K562 (cell line): ENCODE data around the gene EFNA5. TPM values are rescaled to one million over a fixed set of nuclear protein-coding genes. Genes with fewer than 3 reads are reported as not detected.

Experiments
- DIDO1 ChIP-seq: fragments of 450-650 bp; IDR thresholded peaks from 2 replicates; pipeline ENCODE4 v1.6.1; 2016; ENCODE audit warnings: low read depth, missing biosample characterization, missing genetic modification characterization
- HDAC1 ChIP-seq, 2 experiments: fragments of 450-650 bp; IDR thresholded peaks; 2 replicates each; pipeline ENCODE4 v1.6.1; 2016 to 2017; ENCODE audit warnings: inconsistent platforms in 1 of 2, mild to moderate bottlenecking in 1 of 2, moderate library complexity in 1 of 2
- MED1 ChIP-seq: sonication (generic); formaldehyde crosslinking; IDR thresholded peaks from 2 replicates; pipeline ENCODE4 v1.8.1; 2023; ENCODE audit warnings: missing genetic modification reagents, borderline replicate concordance
- NCOR1 ChIP-seq: fragments of 450-650 bp; IDR thresholded peaks from 2 replicates; pipeline ENCODE4 v1.6.1; 2016; ENCODE audit warnings: mild to moderate bottlenecking, moderate library complexity
- TBL1XR1 ChIP-seq, 2 experiments: IDR thresholded peaks; 2 replicates each; pipeline ENCODE4 v1.6.1; 2012; ENCODE audit warnings: improper control_type of control experiment in 2 of 2, low read length in 2 of 2, mild to moderate bottlenecking in 1 of 2
- ZNF224 ChIP-seq: sonication (generic); formaldehyde crosslinking; IDR thresholded peaks from 2 replicates; pipeline ENCODE4 v1.8.0; 2022; ENCODE audit warnings: mild to moderate bottlenecking, missing genetic modification reagents
- ZNF274 ChIP-seq: IDR thresholded peaks from 2 replicates; pipeline ENCODE4 v1.6.1; 2011; ENCODE audit warnings: low read depth, mild to moderate bottlenecking, low read length, moderate library complexity, borderline replicate concordance
- ZNF696 ChIP-seq: fragments of 250-450 bp; sonication (Bioruptor Pico); conservative IDR thresholded peaks from 2 replicates; pipeline ENCODE4 v1.4.0; 2020; ENCODE audit warnings: mild to moderate bottlenecking, moderate library complexity
- polyA plus RNA-seq, 8 experiments: library from polyadenylated mRNA; depleted of rRNA in 4 of 8; stranded (reverse) in 5 of 8; unstranded in 3 of 8; fragments of >200 nt; fragmentation: Nextera tagmentation in 2 of 8; fragmentation: Illumina TruSeq in 1 of 8; extraction: Ambion mirVana in 2 of 8; extraction: Trizol in 1 of 8; gene quantifications; 2 replicates each; pipeline versions ENCODE4 v1.2.1 to v1.2.3, GENCODE V29; 2011 to 2014; ENCODE audit warnings: inconsistent platforms in 1 of 8, missing spikeins in 1 of 8
- total RNA-seq, 7 experiments: library from RNA; depleted of rRNA in 6 of 7; stranded (reverse); fragments of >200 nt in 6 of 7; fragmentation: Illumina TruSeq in 2 of 7; extraction: Trizol in 2 of 7; gene quantifications; 2 replicates each; pipeline versions ENCODE4 v1.2.1 to v1.2.3, GENCODE V29; 2011 to 2021; ENCODE audit warnings: low replicate concordance in 1 of 7
- TF ChIP-seq, protein P1 (sequence below), 2 experiments: fragments of 450-650 bp in 1 of 2; sonication (generic) in 1 of 2; formaldehyde crosslinking in 1 of 2; IDR thresholded peaks; 2 replicates each; pipeline versions ENCODE4 v1.7.1 to v1.9.0; 2016 to 2022; ENCODE audit warnings: inconsistent platforms in 1 of 2, mild to moderate bottlenecking in 1 of 2, missing genetic modification reagents in 1 of 2
- TF ChIP-seq, protein P2 (sequence below): sonication (generic); formaldehyde crosslinking; IDR thresholded peaks from 2 replicates; pipeline ENCODE4 v1.9.0; 2022; ENCODE audit warnings: mild to moderate bottlenecking, missing genetic modification reagents
- TF ChIP-seq, protein P3 (sequence below), 2 experiments: fragments of 450-650 bp in 1 of 2; sonication (generic) in 1 of 2; formaldehyde crosslinking in 1 of 2; IDR thresholded peaks in 1 of 2; conservative IDR thresholded peaks in 1 of 2; 2 replicates each; pipeline versions ENCODE4 v1.6.1 to v1.8.1; 2016 to 2023; ENCODE audit warnings: mild to moderate bottlenecking in 2 of 2, moderate library complexity in 2 of 2, inconsistent platforms in 1 of 2, missing genetic modification reagents in 1 of 2

Gene EFNA5
- total and polyA plus RNA-seq, 9 of the 15 experiments (the other 6 are each of a cell fraction or from before 2014, with no cell fraction given) = 0.20 TPM; not detected in 8

DNA sequence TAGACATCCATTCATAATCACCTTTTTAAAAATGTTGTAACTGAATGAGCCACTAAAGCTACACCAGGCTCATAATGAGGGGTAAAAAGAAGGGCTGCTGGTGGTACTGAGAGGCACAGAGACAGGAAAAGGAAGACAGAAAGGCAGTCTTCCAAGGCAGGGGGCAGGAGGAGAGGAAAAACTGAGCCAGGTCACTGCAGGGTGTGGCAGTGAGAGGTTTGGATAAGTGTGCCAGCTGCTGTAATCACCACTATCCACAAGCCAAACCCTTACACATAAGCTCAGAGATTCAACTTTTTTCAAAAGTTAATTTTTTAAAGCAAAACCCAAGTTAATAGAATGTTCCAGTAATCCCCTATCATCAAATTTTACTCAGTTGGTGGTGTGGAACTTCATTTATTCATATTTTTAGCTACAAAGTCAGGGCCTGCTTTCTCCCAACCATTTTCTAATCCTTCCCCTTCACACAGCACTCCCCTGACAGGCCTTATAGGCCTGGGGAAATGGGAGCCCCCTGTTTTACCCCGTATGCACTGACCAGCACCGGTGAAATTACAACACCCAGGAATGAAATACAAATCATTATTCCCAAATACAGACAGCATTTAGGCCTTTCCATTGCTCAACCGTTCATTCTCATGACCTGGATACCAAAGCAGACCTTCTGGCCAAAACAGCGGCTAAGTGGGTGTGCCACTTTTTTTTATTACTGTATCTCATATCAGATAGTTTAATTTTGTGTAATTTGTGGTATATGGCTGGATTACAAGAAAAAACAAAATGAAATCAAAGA is 76.3 kb downstream of the EFNA5 start (continued):
- TF ChIP-seq, protein P1, sequence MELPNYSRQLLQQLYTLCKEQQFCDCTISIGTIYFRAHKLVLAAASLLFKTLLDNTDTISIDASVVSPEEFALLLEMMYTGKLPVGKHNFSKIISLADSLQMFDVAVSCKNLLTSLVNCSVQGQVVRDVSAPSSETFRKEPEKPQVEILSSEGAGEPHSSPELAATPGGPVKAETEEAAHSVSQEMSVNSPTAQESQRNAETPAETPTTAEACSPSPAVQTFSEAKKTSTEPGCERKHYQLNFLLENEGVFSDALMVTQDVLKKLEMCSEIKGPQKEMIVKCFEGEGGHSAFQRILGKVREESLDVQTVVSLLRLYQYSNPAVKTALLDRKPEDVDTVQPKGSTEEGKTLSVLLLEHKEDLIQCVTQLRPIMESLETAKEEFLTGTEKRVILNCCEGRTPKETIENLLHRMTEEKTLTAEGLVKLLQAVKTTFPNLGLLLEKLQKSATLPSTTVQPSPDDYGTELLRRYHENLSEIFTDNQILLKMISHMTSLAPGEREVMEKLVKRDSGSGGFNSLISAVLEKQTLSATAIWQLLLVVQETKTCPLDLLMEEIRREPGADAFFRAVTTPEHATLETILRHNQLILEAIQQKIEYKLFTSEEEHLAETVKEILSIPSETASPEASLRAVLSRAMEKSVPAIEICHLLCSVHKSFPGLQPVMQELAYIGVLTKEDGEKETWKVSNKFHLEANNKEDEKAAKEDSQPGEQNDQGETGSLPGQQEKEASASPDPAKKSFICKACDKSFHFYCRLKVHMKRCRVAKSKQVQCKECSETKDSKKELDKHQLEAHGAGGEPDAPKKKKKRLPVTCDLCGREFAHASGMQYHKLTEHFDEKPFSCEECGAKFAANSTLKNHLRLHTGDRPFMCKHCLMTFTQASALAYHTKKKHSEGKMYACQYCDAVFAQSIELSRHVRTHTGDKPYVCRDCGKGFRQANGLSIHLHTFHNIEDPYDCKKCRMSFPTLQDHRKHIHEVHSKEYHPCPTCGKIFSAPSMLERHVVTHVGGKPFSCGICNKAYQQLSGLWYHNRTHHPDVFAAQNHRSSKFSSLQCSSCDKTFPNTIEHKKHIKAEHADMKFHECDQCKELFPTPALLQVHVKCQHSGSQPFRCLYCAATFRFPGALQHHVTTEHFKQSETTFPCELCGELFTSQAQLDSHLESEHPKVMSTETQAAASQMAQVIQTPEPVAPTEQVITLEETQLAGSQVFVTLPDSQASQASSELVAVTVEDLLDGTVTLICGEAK (IDR thresholded peaks at IDR 0.05) = no peak
- TF ChIP-seq, protein P1 (CRISPR knock-in tag; IDR thresholded peaks at IDR 0.05) = no peak
- TF ChIP-seq HDAC1 (IDR thresholded peaks at IDR 0.05) (no peak), DIDO1 (tag) (no peak), ZNF696 (CRISPR knock-in tag) (no peak), TBL1XR1 (IDR thresholded peaks at IDR 0.05; ENCODE audit: low read length in 2 of 2) (no peak), NCOR1 (no peak), MED1 (CRISPR knock-in tag) (no peak), ZNF224 (CRISPR knock-in tag) (no peak), ZNF274 (no peak)
- TF ChIP-seq, protein P2, sequence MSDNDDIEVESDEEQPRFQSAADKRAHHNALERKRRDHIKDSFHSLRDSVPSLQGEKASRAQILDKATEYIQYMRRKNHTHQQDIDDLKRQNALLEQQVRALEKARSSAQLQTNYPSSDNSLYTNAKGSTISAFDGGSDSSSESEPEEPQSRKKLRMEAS = no peak
- TF ChIP-seq, protein P3, sequence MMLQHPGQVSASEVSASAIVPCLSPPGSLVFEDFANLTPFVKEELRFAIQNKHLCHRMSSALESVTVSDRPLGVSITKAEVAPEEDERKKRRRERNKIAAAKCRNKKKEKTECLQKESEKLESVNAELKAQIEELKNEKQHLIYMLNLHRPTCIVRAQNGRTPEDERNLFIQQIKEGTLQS (IDR thresholded peaks at IDR 0.05) = no peak
- TF ChIP-seq, protein P3 (CRISPR knock-in tag; conservative IDR thresholded peaks at IDR 0.05) = no peak
